LNCaP clone FGC (cell line): ENCODE measurements around the gene S100PBP.
A peak's percentile ranks its signal among the peaks of the same experiment; 100 is the strongest.

Source experiments
- DNase-seq: peaks from one replicate; pipeline ENCODE4 v3.0.0-alpha.2; 2011; ENCODE audit warnings: low read depth
- H3K4me3 ChIP-seq: 2 replicates; pipeline ENCODE4 v1.5.1; 2011; ENCODE audit warnings: mild to moderate bottlenecking, low read depth, low read length, control low read depth
- CTCF ChIP-seq: IDR thresholded peaks from 2 replicates; pipeline ENCODE4 v1.5.1; 2012; ENCODE audit warnings: mild to moderate bottlenecking; ENCODE audit not compliant: control insufficient read depth, insufficient read depth; ENCODE audit errors: extremely low read depth

Gene S100PBP

GRCh38 chr1:32817815-32818786 is 648 bp downstream of the S100PBP start:
- peak; percentile 62 for DNase-seq
- peak overlapping the region; percentile 98 for H3K4me3 ChIP-seq
- no peak for TF ChIP-seq CTCF

- no peak for TF ChIP-seq CTCF
- DNase-seq, result no peak
- H3K4me3 ChIP-seq, result peak overlapping the region; percentile 98
These were observed 1.5 kb downstream of the S100PBP start for GRCh38 chr1:32818804-32819541.

- H3K4me3 ChIP-seq, result no peak overlapping the region
- no peak for TF ChIP-seq CTCF
- DNase-seq, result no peak
These were observed 7.7 kb downstream of the S100PBP start for GRCh38 chr1:32825181-32825580.

GRCh38 chr1:32828341-32828740 is 10.9 kb downstream of the S100PBP start:
- no peak for DNase-seq
- no peak overlapping the region for H3K4me3 ChIP-seq
- no peak for TF ChIP-seq CTCF

- DNase-seq, result no peak
- no peak for TF ChIP-seq CTCF
- no peak overlapping the region for H3K4me3 ChIP-seq
These were observed 12.8 kb downstream of the S100PBP start for GRCh38 chr1:32830092-32830852.

- DNase-seq, result no peak
- no peak for TF ChIP-seq CTCF
- no peak overlapping the region for H3K4me3 ChIP-seq
These were observed 14.4 kb downstream of the S100PBP start for GRCh38 chr1:32831878-32832277.
